ENCODE results near the gene STARD13. TPM values are rescaled to one million over a fixed set of nuclear protein-coding genes. Genes with fewer than 3 reads are reported as not detected.

The STARD13 gene
- polyA plus RNA-seq, 1 donor (not counting 4 experiments of a cell fraction or from before 2014, with no cell fraction given) = 11.9 TPM

DNA sequence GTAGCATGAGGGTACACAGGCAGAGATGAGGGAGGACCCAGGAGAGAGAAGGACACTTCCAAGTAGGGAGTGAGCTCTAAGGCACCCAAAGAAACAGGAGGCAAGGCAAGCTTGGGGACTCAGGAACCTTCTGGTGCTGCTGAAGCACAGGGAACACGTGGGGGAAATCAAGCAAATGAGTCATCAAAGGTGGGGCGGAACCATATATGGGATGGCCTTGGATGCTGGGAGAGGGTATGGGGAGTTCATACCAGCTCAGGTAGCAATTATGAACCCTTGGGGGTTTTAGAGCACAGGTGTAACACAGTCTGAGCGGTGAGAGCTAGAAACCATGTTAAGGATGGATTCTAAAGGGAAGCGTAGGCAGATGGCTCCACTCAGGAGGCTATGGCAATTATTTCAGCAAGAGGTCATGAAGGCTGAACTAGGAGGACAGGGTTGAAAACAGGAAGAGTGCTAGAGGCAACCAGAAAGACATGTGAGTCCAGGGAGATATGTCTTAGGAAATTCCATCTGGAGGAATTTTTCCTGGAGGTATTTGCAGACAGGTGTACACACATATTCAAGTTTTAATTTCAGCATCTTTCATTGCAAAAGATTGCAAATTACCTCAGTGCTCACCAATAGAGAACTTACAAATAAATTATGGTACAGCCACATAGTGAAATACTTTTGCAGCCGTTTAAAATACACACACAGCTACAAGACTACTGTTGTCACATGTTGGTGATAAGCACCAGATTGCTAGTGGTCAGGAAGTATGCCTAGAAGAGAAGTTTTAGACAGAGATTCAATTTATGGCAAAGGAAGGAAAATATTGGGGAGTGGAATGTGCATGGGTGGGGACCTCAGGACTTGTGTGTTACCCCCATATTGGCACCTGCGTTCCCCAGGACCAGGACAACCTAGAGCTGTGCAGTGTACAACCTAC is 77.0 kb downstream of the STARD13 start:
- Histone ChIP-seq H3K9me1 (ENCODE audit: control insufficient read depth, extremely low read depth, insufficient read depth, low read length) (peaks cover 2% of the 10 kb centered on the region), H3K27me3 (ENCODE audit: control insufficient read depth, extremely low read depth, insufficient read depth, low read length) (no peaks in the 10 kb centered on the region), H3K9me3 (ENCODE audit: control insufficient read depth, low read depth, low read length) (no peaks in the 10 kb centered on the region), H3K4me2 (ENCODE audit: control insufficient read depth, extremely low read depth, insufficient read depth, low read depth, low read length) (peak overlapping the region; percentile 10), H2AFZ (ENCODE audit: control insufficient read depth, low read length) (no peak overlapping the region), H3K79me2 (ENCODE audit: control insufficient read depth, insufficient read depth, low read length) (peaks cover 42% of the 10 kb centered on the region), H3K9ac (ENCODE audit: control insufficient read depth, extremely low read depth, insufficient read depth, low read length) (peak overlapping the region; percentile 61), H3K27ac (ENCODE audit: control insufficient read depth, insufficient read depth, low read length) (peak overlapping the region; percentile 84), H3K4me3 (ENCODE audit: control insufficient read depth in 2 of 3, extremely low read depth in 1 of 3, insufficient read depth in 2 of 3, low read depth in 1 of 3, low read length in 3 of 3) (no peak overlapping the region), H3K4me1 (ENCODE audit: control insufficient read depth, extremely low read depth, insufficient read depth, low read length) (peaks cover 46% of the 10 kb centered on the region), H4K20me1 (ENCODE audit: control insufficient read depth, extremely low read depth, insufficient read depth, low read length) (no peaks in the 10 kb centered on the region), H3K36me3 (ENCODE audit: control insufficient read depth in 2 of 2, extremely low read depth in 1 of 2, insufficient read depth in 2 of 2, low read length in 2 of 2) (peaks cover 2 to 3% of the 10 kb centered on the region in 2 experiments)
- DNase-seq (ENCODE audit: low read depth, low spot score) (no peak), FAIRE-seq (peak; percentile 81)
- dilution Hi-C loops (cut with MboI; ENCODE audit: extremely low pct_ligation_motif_present, low sequenced_read_pairs) = no loop called here
- TF ChIP-seq CTCF (optimal IDR thresholded peaks at IDR 0.05 in 1 of 3, IDR thresholded peaks at IDR 0.05 in 1 of 3, conservative IDR thresholded peaks at IDR 0.05 in 1 of 3; ENCODE audit: extremely low read depth in 1 of 3, insufficient read depth in 2 of 3, low read length in 3 of 3) (no peak), EZH2 (IDR thresholded peaks at IDR 0.05; ENCODE audit: low read length) (no peak)

GRCh38 chr13:33207615-33207961 is 78.0 kb downstream of the STARD13 start:
- FAIRE-seq = peak; percentile 77
- H2AFZ ChIP-seq (ENCODE audit: control insufficient read depth, low read length) = no peak overlapping the region
- no peak for DNase-seq (ENCODE audit: low read depth, low spot score)
- H3K4me3 ChIP-seq (ENCODE audit: control insufficient read depth in 2 of 3, extremely low read depth in 1 of 3, insufficient read depth in 2 of 3, low read depth in 1 of 3, low read length in 3 of 3) = no peak overlapping the region
- H3K27ac ChIP-seq (ENCODE audit: control insufficient read depth, insufficient read depth, low read length) = peak overlapping the region; percentile 84
- H4K20me1 ChIP-seq (ENCODE audit: control insufficient read depth, extremely low read depth, insufficient read depth, low read length) = no peaks in the 10 kb centered on the region
- no peaks in the 10 kb centered on the region for H3K9me3 ChIP-seq (ENCODE audit: control insufficient read depth, low read depth, low read length)
- dilution Hi-C loops (cut with MboI; ENCODE audit: extremely low pct_ligation_motif_present, low sequenced_read_pairs) = no loop called here
- H3K9ac ChIP-seq (ENCODE audit: control insufficient read depth, extremely low read depth, insufficient read depth, low read length) = peak overlapping the region; percentile 61
- peak overlapping the region; percentile 10 for H3K4me2 ChIP-seq (ENCODE audit: control insufficient read depth, extremely low read depth, insufficient read depth, low read depth, low read length)
- H3K36me3 ChIP-seq (ENCODE audit: control insufficient read depth in 2 of 2, extremely low read depth in 1 of 2, insufficient read depth in 2 of 2, low read length in 2 of 2) = peaks cover 2 to 3% of the 10 kb centered on the region in 2 experiments
- peaks cover 36% of the 10 kb centered on the region for H3K4me1 ChIP-seq (ENCODE audit: control insufficient read depth, extremely low read depth, insufficient read depth, low read length)
- peaks cover 40% of the 10 kb centered on the region for H3K79me2 ChIP-seq (ENCODE audit: control insufficient read depth, insufficient read depth, low read length)
- TF ChIP-seq CTCF (optimal IDR thresholded peaks at IDR 0.05 in 1 of 3, IDR thresholded peaks at IDR 0.05 in 1 of 3, conservative IDR thresholded peaks at IDR 0.05 in 1 of 3; ENCODE audit: extremely low read depth in 1 of 3, insufficient read depth in 2 of 3, low read length in 3 of 3) (no peak), EZH2 (IDR thresholded peaks at IDR 0.05; ENCODE audit: low read length) (no peak)
- H3K9me1 ChIP-seq (ENCODE audit: control insufficient read depth, extremely low read depth, insufficient read depth, low read length) = peaks cover 2% of the 10 kb centered on the region
- H3K27me3 ChIP-seq (ENCODE audit: control insufficient read depth, extremely low read depth, insufficient read depth, low read length) = no peaks in the 10 kb centered on the region
